SK-N-SH (cell line): ENCODE measurements around the gene TSPO2. TPM values are rescaled to one million over a fixed set of nuclear protein-coding genes. Genes with fewer than 3 reads are reported as not detected.

Experiments used
- CTCF ChIA-PET: fragments of 300-600, 350-600 bp; formaldehyde crosslinking; extraction: SDS; loops from one replicate; lab custom pipeline; 2021; lab: Yijun Ruan, JAX
- POLR2A ChIA-PET: fragments of 350-600 bp; sonication (Branson Sonifier 250); formaldehyde crosslinking; extraction: SDS; loops from one replicate; lab custom pipeline; 2020; ENCODE audit warnings: antibody characterized with exemption, inconsistent platforms; lab: Yijun Ruan, JAX
- DNase-seq: peaks from one replicate; pipeline ENCODE4 v3.0.0; 2012
- H2AFZ ChIP-seq: fragments of 200-600 bp; sonication (generic); 2 replicates; pipeline ENCODE4 v1.8.1; 2016; ENCODE audit warnings: antibody characterized with exemption, mild to moderate bottlenecking, low read depth
- H3F3A ChIP-seq: fragments of 200-600 bp; sonication (generic); replicated peaks from 2 replicates; pipeline ENCODE3; 2016; ENCODE audit warnings: antibody characterized with exemption, mild to moderate bottlenecking; ENCODE audit not compliant: insufficient read depth
- H3K27ac ChIP-seq, 2 experiments: fragments of 200-500 bp in 1 of 2; fragments of 200-600 bp in 1 of 2; sonication (Bioruptor generic) in 1 of 2; sonication (generic), shearing (Covaris generic) in 1 of 2; 2 replicates each; pipeline versions ENCODE4 v1.5.1 to v1.6.1; 2014 to 2016; ENCODE audit warnings: low read depth in 2 of 2, inconsistent platforms in 1 of 2, low read length in 1 of 2, mild to moderate bottlenecking in 1 of 2, mixed read lengths in 1 of 2
- H3K27me3 ChIP-seq: fragments of 200-600 bp; sonication (generic), shearing (Covaris generic); 2 replicates; pipeline ENCODE4 v1.6.1; 2016; ENCODE audit warnings: mixed run types; ENCODE audit not compliant: insufficient read depth
- H3K36me3 ChIP-seq, 2 experiments: fragments of 200-500 bp in 1 of 2; fragments of 200-600 bp in 1 of 2; sonication (Bioruptor generic) in 1 of 2; sonication (generic) in 1 of 2; replicated peaks in 1 of 2; 2 replicates each; pipeline versions ENCODE3 to v1.5.1; 2014 to 2016; ENCODE audit warnings: low read length in 1 of 2, mild to moderate bottlenecking in 1 of 2; ENCODE audit not compliant: insufficient read depth in 2 of 2, control insufficient read depth in 1 of 2
- H3K4me1 ChIP-seq, 2 experiments: fragments of 200-500 bp in 1 of 2; fragments of 200-600 bp in 1 of 2; sonication (Bioruptor generic) in 1 of 2; sonication (generic), shearing (Covaris generic) in 1 of 2; 2 replicates each; pipeline versions ENCODE4 v1.5.1 to v1.6.1; 2014 to 2016; ENCODE audit warnings: low read depth in 1 of 2, low read length in 1 of 2, mixed run types in 1 of 2; ENCODE audit not compliant: insufficient read depth in 2 of 2, control insufficient read depth in 1 of 2
- H3K4me2 ChIP-seq: fragments of 200-600 bp; sonication (generic), shearing (Covaris generic); 2 replicates; pipeline ENCODE4 v1.6.1; 2017; ENCODE audit warnings: mixed run types
- H3K4me3 ChIP-seq, 2 experiments: fragments of 200-500 bp in 1 of 2; fragments of 200-600 bp in 1 of 2; sonication (Bioruptor generic) in 1 of 2; sonication (generic), shearing (Covaris generic) in 1 of 2; 2 replicates each; pipeline versions ENCODE4 v1.5.1 to v1.8.1; 2014 to 2016; ENCODE audit warnings: low read depth in 2 of 2, inconsistent platforms in 1 of 2, low read length in 1 of 2, mild to moderate bottlenecking in 1 of 2, mixed read lengths in 1 of 2, moderate library complexity in 1 of 2
- H3K79me2 ChIP-seq: fragments of 200-600 bp; sonication (generic); 2 replicates; pipeline ENCODE4 v1.8.1; 2017; ENCODE audit warnings: mild to moderate bottlenecking; ENCODE audit not compliant: insufficient read depth
- H3K9ac ChIP-seq: fragments of 200-600 bp; sonication (generic); 2 replicates; pipeline ENCODE4 v1.6.1; 2017; ENCODE audit warnings: mixed run types
- H3K9me2 ChIP-seq: fragments of 200-600 bp; sonication (generic); 2 replicates; pipeline ENCODE4 v1.6.1; 2017; ENCODE audit warnings: mixed run types
- H3K9me3 ChIP-seq: fragments of 200-600 bp; sonication (generic); 2 replicates; pipeline ENCODE4 v1.6.1; 2017; ENCODE audit warnings: mixed run types, mild to moderate bottlenecking, moderate library complexity
- H4K20me1 ChIP-seq: fragments of 200-600 bp; sonication (generic); 2 replicates; pipeline ENCODE4 v1.6.1; 2017; ENCODE audit warnings: mild to moderate bottlenecking, mixed run types; ENCODE audit not compliant: insufficient read depth
- EP300 ChIP-seq, 2 experiments: IDR thresholded peaks; 2 replicates each; pipeline versions ENCODE4 v1.4.0 to v1.6.1; 2012; ENCODE audit warnings: borderline replicate concordance in 1 of 2, low read depth in 1 of 2, low read length in 1 of 2
- EZH2phosphoT487 ChIP-seq: fragments of 200-600 bp; sonication (generic); IDR thresholded peaks from 2 replicates; pipeline ENCODE4 v1.6.1; 2017; ENCODE audit warnings: low read depth, mixed run types, mild to moderate bottlenecking, antibody characterized with exemption, moderate library complexity, borderline replicate concordance
- FOSL2 ChIP-seq: IDR thresholded peaks from 2 replicates; pipeline ENCODE4 v1.4.0; 2012; ENCODE audit warnings: low read depth, mild to moderate bottlenecking, moderate library complexity, borderline replicate concordance
- JUND ChIP-seq: IDR thresholded peaks from 2 replicates; pipeline ENCODE4 v1.4.0; 2012
- SMC3 ChIP-seq: IDR thresholded peaks from 2 replicates; pipeline ENCODE4 v1.6.1; 2012; ENCODE audit warnings: low read depth, low read length, improper control_type of control experiment
- YY1 ChIP-seq: IDR thresholded peaks from 2 replicates; pipeline ENCODE4 v1.4.0; 2012; ENCODE audit warnings: low read depth, mild to moderate bottlenecking
- WGBS: methylation state at CpG from one replicate; pipeline ENCODE4 v1.1.6; 2017; ENCODE audit warnings: low lambda C conversion rate; 5-methylcytosine and 5-hydroxymethylcytosine counted together
- polyA plus RNA-seq, 3 experiments: library from polyadenylated mRNA; depleted of rRNA; stranded (reverse); fragments of >200 nt; gene quantifications; 2 replicates each; pipeline ENCODE4 v1.2.3, GENCODE V29; 2012
- TF ChIP-seq, protein P1 (sequence below): IDR thresholded peaks from 2 replicates; pipeline ENCODE4 v1.4.0; 2012; ENCODE audit warnings: low read depth, borderline replicate concordance
- TF ChIP-seq, protein P2 (sequence below): fragments of 150-350 bp; IDR thresholded peaks from 2 replicates; pipeline ENCODE4 v1.6.1; 2016; ENCODE audit warnings: mild to moderate bottlenecking, low read depth, low read length

The TSPO2 gene
- polyA plus RNA-seq, 1 of the 3 experiments (the other 2 are of a cell fraction) = not detected

DNA sequence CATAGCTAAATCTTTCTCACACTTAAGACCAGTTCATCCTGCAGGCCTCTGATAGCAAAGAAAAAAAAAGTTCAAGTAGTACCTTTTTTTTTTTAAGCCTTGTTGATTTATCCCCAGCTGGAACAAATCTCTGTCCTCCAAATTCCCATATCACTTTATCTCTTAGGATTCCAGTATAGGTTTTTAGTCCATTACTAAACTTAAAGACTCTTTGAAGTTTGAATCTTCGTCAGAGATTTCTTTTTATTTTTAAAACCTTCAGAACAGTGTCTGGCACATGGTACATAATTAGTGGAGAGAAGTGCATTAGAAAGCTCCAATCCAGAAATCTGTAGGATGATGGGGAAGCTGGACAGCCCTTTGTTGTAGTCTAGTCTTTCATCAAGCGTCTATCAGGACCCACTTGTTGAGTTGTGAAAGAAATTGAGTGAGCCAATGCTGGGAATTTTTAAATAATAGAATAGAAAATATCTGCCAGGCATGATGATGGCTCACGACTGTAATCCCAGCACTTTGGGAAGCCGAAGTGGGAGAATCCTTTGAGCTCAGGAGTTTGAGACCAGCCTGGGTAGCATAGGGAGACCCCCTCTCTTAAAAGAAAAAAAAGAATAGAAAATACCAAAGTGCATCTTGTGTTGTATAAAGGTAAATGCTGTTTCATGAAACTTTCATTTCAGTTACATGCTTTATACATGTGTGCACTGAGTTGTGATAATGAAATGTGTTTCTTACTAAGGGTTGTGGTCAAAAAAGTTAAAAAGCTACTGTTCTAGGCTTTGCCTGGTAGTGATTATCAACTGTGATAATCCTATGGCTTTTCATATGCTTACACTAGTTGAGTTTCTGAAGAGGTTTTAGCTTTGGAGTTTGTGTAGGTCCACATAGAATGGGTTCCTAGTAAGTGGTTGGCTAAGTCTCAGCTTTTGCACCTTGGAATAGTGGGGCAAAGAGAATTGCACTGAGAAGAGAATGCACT, 33.7 kb downstream of the TSPO2 start:
- WGBS = 95% methylated on average over 4 of the region's 4 CpGs
- H3K9me3 ChIP-seq = no peaks in the 10 kb centered on the region
- H3K4me1 ChIP-seq = peaks cover 21 to 23% of the 10 kb centered on the region in 2 experiments
- no peak overlapping the region for H3K9ac ChIP-seq
- H2AFZ ChIP-seq = no peak overlapping the region
- no peaks in the 10 kb centered on the region for H3K9me2 ChIP-seq
- ChIA-PET CTCF (interaction anchor here (1.2 to 1.3 kb wide), 2 partner anchors 12 to 17 kb away, joined by 4 to 7 read pairs; no protein-coding TSS in a partner anchor), POLR2A (interaction anchor here (0.5 to 0.8 kb wide), 2 partner anchors 25 to 219 kb away, joined by 3 read pairs; no protein-coding TSS in a partner anchor)
- H4K20me1 ChIP-seq = peaks cover 51% of the 10 kb centered on the region
- peaks cover 22% of the 10 kb centered on the region for H3F3A ChIP-seq
- H3K4me2 ChIP-seq = peak overlapping the region; percentile 79; the same call in 1 of the 2 replicates
- TF ChIP-seq EP300 (IDR thresholded peaks at IDR 0.05; ENCODE audit: borderline replicate concordance in 1 of 2, low read depth in 1 of 2, low read length in 1 of 2) = no peak
- TF ChIP-seq SMC3 = no peak
- TF ChIP-seq, protein P1, sequence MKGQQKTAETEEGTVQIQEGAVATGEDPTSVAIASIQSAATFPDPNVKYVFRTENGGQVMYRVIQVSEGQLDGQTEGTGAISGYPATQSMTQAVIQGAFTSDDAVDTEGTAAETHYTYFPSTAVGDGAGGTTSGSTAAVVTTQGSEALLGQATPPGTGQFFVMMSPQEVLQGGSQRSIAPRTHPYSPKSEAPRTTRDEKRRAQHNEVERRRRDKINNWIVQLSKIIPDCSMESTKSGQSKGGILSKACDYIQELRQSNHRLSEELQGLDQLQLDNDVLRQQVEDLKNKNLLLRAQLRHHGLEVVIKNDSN = no peak
- no peak for TF ChIP-seq JUND
- TF ChIP-seq, protein P2, sequence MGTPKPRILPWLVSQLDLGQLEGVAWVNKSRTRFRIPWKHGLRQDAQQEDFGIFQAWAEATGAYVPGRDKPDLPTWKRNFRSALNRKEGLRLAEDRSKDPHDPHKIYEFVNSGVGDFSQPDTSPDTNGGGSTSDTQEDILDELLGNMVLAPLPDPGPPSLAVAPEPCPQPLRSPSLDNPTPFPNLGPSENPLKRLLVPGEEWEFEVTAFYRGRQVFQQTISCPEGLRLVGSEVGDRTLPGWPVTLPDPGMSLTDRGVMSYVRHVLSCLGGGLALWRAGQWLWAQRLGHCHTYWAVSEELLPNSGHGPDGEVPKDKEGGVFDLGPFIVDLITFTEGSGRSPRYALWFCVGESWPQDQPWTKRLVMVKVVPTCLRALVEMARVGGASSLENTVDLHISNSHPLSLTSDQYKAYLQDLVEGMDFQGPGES = no peak
- H3K36me3 ChIP-seq = peaks cover 21 to 36% of the 10 kb centered on the region in 2 experiments
- no peak overlapping the region for H3K4me3 ChIP-seq
- H3K79me2 ChIP-seq = peaks cover 83% of the 10 kb centered on the region
- no peak overlapping the region for H3K27ac ChIP-seq
- DNase-seq = no peak
- H3K27me3 ChIP-seq = no peaks in the 10 kb centered on the region

DNA sequence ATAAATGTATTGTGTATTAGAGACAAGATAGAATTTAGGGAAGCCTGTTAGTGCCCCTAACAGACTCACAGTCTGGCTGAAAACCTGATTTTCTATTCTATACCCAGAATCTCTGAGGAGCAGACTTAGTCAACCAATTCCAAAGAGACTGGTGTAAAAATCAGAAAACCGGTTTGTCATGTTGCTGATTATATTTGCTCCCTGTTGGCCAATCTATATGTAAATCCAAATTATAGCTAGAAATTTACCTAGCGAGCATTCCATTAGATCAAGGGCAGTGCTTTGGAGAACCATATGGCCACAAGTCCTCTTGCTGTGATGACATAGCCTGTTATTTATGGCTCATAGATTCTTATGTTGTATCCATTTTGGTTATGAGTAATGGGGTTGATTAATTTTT, 35.3 kb downstream of the TSPO2 start:
- Histone ChIP-seq H3K27ac (no peak overlapping the region), H3K36me3 (peaks cover 29 to 48% of the 10 kb centered on the region in 2 experiments), H2AFZ (no peak overlapping the region), H3K27me3 (no peaks in the 10 kb centered on the region), H3K9ac (no peak overlapping the region), H3K4me3 (no peak overlapping the region), H3F3A (peaks cover 13% of the 10 kb centered on the region), H3K9me2 (no peaks in the 10 kb centered on the region), H3K79me2 (peaks cover 92% of the 10 kb centered on the region), H4K20me1 (peaks cover 57% of the 10 kb centered on the region), H3K4me1 (peaks cover 18 to 23% of the 10 kb centered on the region in 2 experiments), H3K4me2 (no peak overlapping the region), H3K9me3 (no peaks in the 10 kb centered on the region)
- TF ChIP-seq EZH2phosphoT487 (no peak), YY1 (no peak), FOSL2 (no peak)
- CTCF ChIA-PET = interaction anchor here (1.3 kb wide), 1 partner anchor 15 kb away, joined by 7 read pairs; no protein-coding TSS in a partner anchor
- POLR2A ChIA-PET = no interaction called here
- 100% methylated on average over 2 of the region's 2 CpGs for WGBS
- no peak for DNase-seq
